ENCODE data around the gene TBC1D23.
A peak's percentile ranks its signal among the peaks of the same experiment; 100 is the strongest.
"Not testable (repeated sequence)": the region's sequence is repeated elsewhere in the genome, so short reads cannot be mapped to it uniquely, and the experiment has no call there.

Gene TBC1D23

DNA sequence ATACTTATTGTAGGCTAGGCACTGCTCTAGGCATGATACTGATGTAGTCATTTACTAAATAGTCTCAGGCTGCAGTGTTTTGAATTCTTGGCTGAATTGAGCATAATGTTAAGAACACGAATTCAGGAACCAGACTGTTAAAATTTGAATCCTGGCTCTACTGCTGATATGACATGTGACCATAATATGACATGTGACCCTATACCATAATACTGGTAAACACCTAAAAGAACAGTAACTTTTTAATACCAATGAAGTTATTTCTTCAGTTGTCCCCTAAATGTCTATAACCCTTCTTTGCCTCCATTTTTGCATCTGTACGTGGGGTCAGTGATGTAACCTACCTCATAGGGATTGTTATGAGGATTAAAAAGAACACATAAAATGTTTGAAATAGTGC, 18.1 kb downstream of the TBC1D23 start:
- in situ Hi-C loops (cut with MboI; ENCODE audit: low pct_unique_long_range_greater_than_20kb, low sequenced_read_pairs) = no loop called here

DNA sequence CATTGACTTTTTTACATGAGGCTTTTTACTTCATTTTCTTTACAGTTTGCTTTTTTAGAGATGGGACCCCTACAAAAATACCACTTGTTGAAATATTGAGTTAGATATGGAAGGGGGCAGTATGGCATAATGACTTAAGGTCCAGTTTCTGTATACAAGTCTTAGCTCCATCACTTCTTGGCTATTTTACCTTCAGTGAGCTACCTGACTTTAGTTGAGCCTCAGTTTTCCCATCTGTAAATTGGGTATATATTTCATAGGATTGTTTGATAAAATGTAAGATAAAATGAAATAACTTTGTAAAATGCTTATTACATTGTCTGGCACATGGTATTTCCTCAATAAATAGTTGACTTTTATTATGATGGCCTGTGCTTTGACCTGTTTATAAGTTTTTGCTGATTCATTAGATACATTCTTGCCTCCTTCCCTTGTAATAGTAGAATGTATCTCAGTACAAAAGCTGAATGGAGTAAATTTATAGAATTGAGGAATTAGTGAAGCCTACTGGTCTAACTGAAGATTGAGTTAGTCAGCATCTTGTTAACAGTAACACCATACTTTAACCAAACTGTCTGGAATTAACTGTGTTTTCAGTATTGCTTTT, 27.6 kb downstream of the TBC1D23 start:
- DNase-seq = peak; percentile 3
- in situ Hi-C loops (cut with MboI; ENCODE audit: low pct_unique_long_range_greater_than_20kb, low sequenced_read_pairs) = no loop called here

More for the DNA sequence above, 18.1 kb downstream of the TBC1D23 start:
- DNase-seq = no peak

DNA sequence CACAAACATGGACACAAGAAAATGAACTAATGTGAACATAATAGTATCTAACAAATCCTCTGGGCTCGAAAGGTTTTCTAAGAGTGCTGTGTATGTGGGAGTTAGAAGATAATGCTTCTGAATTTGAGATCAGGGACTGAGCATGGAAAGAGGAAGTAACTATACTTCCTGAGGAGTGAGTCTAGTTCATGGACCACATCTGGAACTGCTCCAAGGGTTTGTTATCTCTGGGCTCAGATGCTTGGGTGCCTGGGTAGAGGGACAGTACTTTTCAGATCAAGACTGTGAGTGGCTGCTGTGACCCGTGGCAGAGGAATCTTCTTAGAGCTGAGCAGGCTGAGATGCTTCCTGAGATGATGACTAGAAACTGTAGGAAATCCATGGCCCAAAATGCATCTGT, 28.5 kb downstream of the TBC1D23 start:
- in situ Hi-C loops (cut with MboI; ENCODE audit: low pct_unique_long_range_greater_than_20kb, low sequenced_read_pairs) = no loop called here
- DNase-seq = peak; percentile 98

GRCh38 chr3:100295089-100295488, 34.3 kb downstream of the TBC1D23 start:
- in situ Hi-C loops (cut with MboI; ENCODE audit: low pct_unique_long_range_greater_than_20kb, low sequenced_read_pairs) = no loop called here

DNA sequence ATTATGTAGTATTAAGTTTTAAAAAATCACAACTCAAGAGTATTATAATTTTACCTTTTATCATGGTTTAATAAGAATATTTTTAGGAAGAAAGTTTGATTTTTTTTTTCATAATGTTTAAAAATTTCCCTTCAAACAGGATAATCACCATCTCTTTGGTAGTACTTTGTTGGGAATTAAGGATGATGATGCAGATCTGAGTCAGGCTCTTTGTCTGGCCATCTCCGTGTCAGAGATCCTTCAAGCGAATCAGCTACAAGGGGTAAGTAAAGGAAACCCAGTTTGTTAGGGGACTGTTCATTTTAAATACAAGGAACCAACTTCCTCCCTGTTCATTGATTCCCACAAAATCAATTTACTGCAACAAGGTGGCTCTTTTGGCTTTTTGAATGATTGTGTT, 37.0 kb downstream of the TBC1D23 start:
- in situ Hi-C loops (cut with MboI; ENCODE audit: low pct_unique_long_range_greater_than_20kb, low sequenced_read_pairs) = no loop called here

More at GRCh38 chr3:100295089-100295488, 34.3 kb downstream of the TBC1D23 start:
- no peak for DNase-seq

DNA sequence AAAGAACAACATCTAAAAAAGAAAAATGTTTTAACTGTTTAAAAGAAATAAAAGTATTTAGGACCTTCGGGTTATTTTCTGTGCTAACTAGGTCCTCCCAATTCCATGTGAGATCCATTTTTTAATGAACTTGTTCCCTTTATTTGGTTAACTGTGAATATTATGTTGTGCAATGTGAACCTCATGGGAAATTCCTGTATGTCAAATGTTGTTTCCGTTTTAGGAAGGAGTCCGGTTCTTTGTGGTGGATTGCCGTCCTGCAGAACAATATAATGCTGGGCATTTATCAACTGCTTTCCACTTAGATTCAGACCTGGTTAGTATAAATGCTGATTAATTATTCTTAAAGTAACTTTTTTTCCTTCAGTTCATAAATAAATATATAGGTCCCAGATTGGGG, 38.2 kb downstream of the TBC1D23 start:
- DNase-seq = no peak
- in situ Hi-C loops (cut with MboI; ENCODE audit: low pct_unique_long_range_greater_than_20kb, low sequenced_read_pairs) = no loop called here

More for the DNA sequence above, 37.0 kb downstream of the TBC1D23 start:
- no peak for DNase-seq

DNA sequence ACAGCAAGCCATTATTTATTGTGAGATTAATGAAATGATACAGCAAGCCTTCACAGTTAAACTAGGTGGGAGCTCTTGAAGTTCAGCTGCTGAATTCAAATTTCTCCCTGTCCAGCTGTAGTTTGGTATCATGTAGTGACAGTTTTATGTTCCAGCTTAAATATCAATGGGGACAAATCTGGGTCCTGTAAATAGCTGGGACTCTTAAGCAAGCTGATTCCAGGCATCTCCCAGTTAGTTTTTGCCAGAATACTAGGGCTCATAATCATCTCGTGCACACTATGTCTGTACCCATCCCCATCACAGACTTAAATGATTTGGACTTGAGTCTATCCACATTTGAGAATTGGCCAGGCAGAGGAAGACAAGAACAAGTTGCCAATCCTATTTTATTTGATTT, 45.9 kb downstream of the TBC1D23 start:
- no peak for DNase-seq
- in situ Hi-C loops (cut with MboI; ENCODE audit: low pct_unique_long_range_greater_than_20kb, low sequenced_read_pairs) = no loop called here

DNA sequence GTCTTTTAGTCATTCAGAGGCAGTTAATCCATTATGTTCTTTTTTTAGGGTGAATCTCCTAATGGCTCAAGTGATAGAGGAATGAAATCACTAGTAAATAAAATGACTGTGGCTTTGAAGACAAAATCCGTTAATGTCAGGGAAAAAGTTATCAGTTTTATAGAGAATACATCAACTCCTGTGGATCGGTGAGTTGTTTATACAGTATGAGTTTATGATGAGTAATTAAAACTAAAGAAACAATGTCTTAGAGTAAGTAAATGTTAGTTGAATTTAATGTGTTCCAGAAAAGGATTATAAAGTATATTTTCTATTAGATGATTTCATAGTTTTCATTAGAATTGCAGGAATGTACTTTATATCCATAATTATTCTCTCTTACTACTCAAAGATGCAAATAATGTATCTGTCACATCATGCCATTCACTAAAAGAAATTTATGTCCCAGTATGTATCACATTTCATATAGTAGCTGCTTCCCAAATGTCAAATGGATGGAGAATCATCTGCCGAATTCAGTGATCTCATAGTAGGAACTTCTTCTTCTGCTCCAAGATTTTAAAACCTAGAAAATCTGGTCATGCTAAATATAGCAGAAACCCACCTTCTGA, 49.7 kb downstream of the TBC1D23 start:
- in situ Hi-C loops (cut with MboI; ENCODE audit: low pct_unique_long_range_greater_than_20kb, low sequenced_read_pairs) = no loop called here
- DNase-seq = no peak

DNA sequence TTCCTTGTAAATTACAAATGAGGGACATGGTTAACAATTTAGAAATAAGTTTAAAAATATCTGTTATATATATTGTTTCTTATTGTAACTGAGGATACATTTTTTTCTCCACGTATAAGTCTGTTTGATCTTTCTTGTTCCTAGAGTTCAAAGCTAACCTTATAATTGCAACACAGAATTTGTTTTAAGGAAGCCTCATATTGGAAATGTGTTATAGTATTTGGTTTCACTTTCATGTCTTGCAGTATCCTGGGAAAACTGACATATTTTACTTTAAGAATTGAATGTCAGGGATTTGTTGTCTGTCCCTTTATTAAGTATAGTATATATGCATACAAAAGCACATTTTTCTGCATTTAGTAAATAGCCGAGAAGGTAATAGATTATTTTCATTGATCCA, 50.2 kb downstream of the TBC1D23 start:
- in situ Hi-C loops (cut with MboI; ENCODE audit: low pct_unique_long_range_greater_than_20kb, low sequenced_read_pairs) = no loop called here

GRCh38 chr3:100316641-100317069, 55.9 kb downstream of the TBC1D23 start:
- peak; percentile 72 for DNase-seq
- in situ Hi-C loops (cut with MboI; ENCODE audit: low pct_unique_long_range_greater_than_20kb, low sequenced_read_pairs) = no loop called here

More for the DNA sequence above, 50.2 kb downstream of the TBC1D23 start:
- DNase-seq = no peak

DNA sequence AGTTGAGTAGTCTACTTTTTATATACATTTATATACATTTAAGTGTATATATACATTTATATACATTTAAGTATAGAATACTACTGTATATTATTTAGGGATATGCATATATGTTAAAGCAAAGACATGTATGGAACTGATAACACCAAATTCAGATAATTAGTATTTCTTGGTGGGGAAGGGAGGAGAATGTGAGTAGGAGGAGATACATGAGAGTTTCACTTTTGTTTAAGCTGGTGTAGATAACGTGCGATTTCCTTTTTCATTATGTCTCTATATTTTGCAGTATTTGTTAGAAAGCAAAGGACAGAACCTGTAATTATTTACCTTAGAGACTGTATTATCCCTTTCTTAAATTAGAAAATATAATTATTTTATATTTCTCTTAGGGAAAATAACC, 57.1 kb downstream of the TBC1D23 start:
- in situ Hi-C loops (cut with MboI; ENCODE audit: low pct_unique_long_range_greater_than_20kb, low sequenced_read_pairs) = no loop called here
- DNase-seq = no peak

- DNase-seq = no peak
- in situ Hi-C loops (cut with MboI; ENCODE audit: low pct_unique_long_range_greater_than_20kb, low sequenced_read_pairs) = no loop called here
Measured at GRCh38 chr3:100319951-100320350, 59.2 kb downstream of the TBC1D23 start.

GRCh38 chr3:100324044-100324443, 63.3 kb downstream of the TBC1D23 start:
- in situ Hi-C loops (cut with MboI; ENCODE audit: low pct_unique_long_range_greater_than_20kb, low sequenced_read_pairs) = no loop called here
- no peak for DNase-seq

DNA sequence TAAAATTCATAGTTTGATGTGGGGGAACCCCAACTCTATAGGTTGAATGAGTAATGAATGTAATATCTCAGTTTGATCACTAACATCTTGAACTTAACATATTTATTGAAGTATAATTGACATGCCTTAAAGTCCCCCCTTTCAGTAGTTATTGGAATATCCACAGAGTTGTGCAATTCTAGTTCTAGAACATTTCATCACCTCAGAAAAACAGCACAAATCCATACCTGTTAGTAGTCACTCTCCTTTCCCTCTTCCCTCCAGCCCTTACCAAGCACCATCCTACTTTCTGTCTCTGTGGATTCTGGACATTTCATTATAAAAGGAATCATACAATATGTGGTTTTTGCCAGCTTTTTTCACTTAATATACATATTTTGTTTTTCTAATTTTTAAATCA, 65.0 kb downstream of the TBC1D23 start:
- DNase-seq = no peak
- in situ Hi-C loops (cut with MboI; ENCODE audit: low pct_unique_long_range_greater_than_20kb, low sequenced_read_pairs) = no loop called here

- in situ Hi-C loops (cut with MboI; ENCODE audit: low pct_unique_long_range_greater_than_20kb, low sequenced_read_pairs); DNase-seq: not testable (repeated sequence)
Measured at GRCh38 chr3:100327377-100327776, 66.6 kb downstream of the TBC1D23 start.

DNA sequence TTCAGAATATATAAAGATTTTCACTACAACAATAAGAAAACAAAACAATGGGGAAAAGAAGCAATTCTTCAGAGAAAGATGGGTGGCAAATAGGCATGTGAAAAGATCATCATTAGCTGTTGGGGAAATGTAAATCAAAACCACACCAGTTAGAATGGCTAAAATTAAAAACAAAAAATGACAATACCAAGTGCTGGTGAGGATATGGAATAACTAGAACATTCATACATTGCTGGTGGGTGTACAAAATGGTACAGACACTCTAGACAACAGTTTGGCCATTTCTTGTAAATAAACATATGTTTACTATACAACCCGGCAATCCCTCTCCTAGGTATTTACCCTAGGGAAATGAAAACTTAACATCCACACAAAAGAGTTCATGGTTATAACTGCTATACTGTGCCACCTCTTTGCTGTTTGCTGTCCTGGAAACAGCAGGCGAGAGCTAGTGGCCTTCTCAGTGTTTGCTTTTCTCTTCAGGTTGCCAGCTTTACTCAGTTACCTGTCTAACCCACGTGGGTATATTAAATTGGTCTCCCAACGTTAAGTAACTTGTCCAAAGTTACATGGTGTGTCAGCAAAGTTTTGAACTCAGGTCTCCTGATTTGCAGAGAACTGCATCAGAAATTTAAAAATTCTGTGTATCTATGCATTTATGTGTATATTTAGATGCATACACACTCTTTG, 69.2 kb downstream of the TBC1D23 start:
- in situ Hi-C loops (cut with MboI; ENCODE audit: low pct_unique_long_range_greater_than_20kb, low sequenced_read_pairs) = no loop called here
- DNase-seq = no peak

GRCh38 chr3:100330651-100331050, 69.9 kb downstream of the TBC1D23 start:
- no peak for DNase-seq
- in situ Hi-C loops (cut with MboI; ENCODE audit: low pct_unique_long_range_greater_than_20kb, low sequenced_read_pairs) = no loop called here

- no peak for DNase-seq
- in situ Hi-C loops (cut with MboI; ENCODE audit: low pct_unique_long_range_greater_than_20kb, low sequenced_read_pairs) = no loop called here
Measured at GRCh38 chr3:100331660-100332059, 70.9 kb downstream of the TBC1D23 start.

- no peak for DNase-seq
- in situ Hi-C loops (cut with MboI; ENCODE audit: low pct_unique_long_range_greater_than_20kb, low sequenced_read_pairs) = no loop called here
Measured at GRCh38 chr3:100333051-100333450, 72.3 kb downstream of the TBC1D23 start.

GRCh38 chr3:100333970-100334487, 73.2 kb downstream of the TBC1D23 start:
- in situ Hi-C loops (cut with MboI; ENCODE audit: low pct_unique_long_range_greater_than_20kb, low sequenced_read_pairs) = no loop called here
- no peak for DNase-seq

Data from KBM-7 (cell line).